Hypothalamus (tissue), 51 donors: ENCODE data around the gene PTPN2.

Source experiments
- DNase-seq, 51 donors: peaks; one replicate each; lab custom pipeline; 2025; lab: John Stamatoyannopoulos, UW

Gene PTPN2

GRCh38 chr18:12860530-12860929 lies 23.5 kb downstream of the PTPN2 start:
- no peak for DNase-seq

GRCh38 chr18:12858991-12859390 lies 25.0 kb downstream of the PTPN2 start:
- no peak for DNase-seq

GRCh38 chr18:12857991-12858544 lies 26.0 kb downstream of the PTPN2 start:
- DNase-seq: peak in 1 of 51 donors; percentile 19

GRCh38 chr18:12857215-12857905 lies 26.7 kb downstream of the PTPN2 start:
- DNase-seq: peak in 1 of 51 donors; percentile 4

GRCh38 chr18:12855916-12856315 lies 28.1 kb downstream of the PTPN2 start:
- no peak for DNase-seq

- DNase-seq: no peak
Measured at GRCh38 chr18:12852566-12853315, 31.3 kb downstream of the PTPN2 start.

GRCh38 chr18:12851716-12852115 lies 32.3 kb downstream of the PTPN2 start:
- DNase-seq: no peak

- DNase-seq: no peak
Measured at GRCh38 chr18:12849548-12849947, 34.5 kb downstream of the PTPN2 start.

- no peak for DNase-seq
Measured at GRCh38 chr18:12848405-12848804, 35.6 kb downstream of the PTPN2 start.

- DNase-seq: no peak
Measured at GRCh38 chr18:12844391-12844790, 39.6 kb downstream of the PTPN2 start.

- DNase-seq: no peak
Measured at GRCh38 chr18:12843420-12844350, 40.4 kb downstream of the PTPN2 start.

- no peak for DNase-seq
Measured at GRCh38 chr18:12842459-12843380, 41.3 kb downstream of the PTPN2 start.

GRCh38 chr18:12841070-12841469 lies 43.0 kb downstream of the PTPN2 start:
- DNase-seq: no peak

GRCh38 chr18:12840382-12840781 lies 43.7 kb downstream of the PTPN2 start:
- no peak for DNase-seq

GRCh38 chr18:12839526-12840196 lies 44.4 kb downstream of the PTPN2 start:
- peak in 1 of 51 donors; percentile 1 for DNase-seq

GRCh38 chr18:12839057-12839525 lies 44.9 kb downstream of the PTPN2 start:
- no peak for DNase-seq

GRCh38 chr18:12838178-12838634 lies 45.8 kb downstream of the PTPN2 start:
- no peak for DNase-seq

- DNase-seq: no peak
Measured at GRCh38 chr18:12837747-12838146, 46.3 kb downstream of the PTPN2 start.

- no peak for DNase-seq
Measured at GRCh38 chr18:12836551-12836950, 47.5 kb downstream of the PTPN2 start.
